Mucosa of stomach (tissue), 1 donor: ENCODE data around the gene ATP6V1C2.

Source experiments
- H3K27me3 ChIP-seq: one replicate; pipeline ENCODE4 v1.7.0; 2013; ENCODE audit warnings: mild to moderate bottlenecking, low read length; ENCODE audit not compliant: control insufficient read depth, insufficient read depth
- H3K36me3 ChIP-seq: one replicate; pipeline ENCODE4 v1.7.0; 2013; ENCODE audit warnings: low read length; ENCODE audit not compliant: control insufficient read depth, insufficient read depth
- H3K4me1 ChIP-seq: one replicate; pipeline ENCODE4 v1.7.0; 2013; ENCODE audit warnings: mild to moderate bottlenecking, low read length; ENCODE audit not compliant: control insufficient read depth, insufficient read depth
- H3K4me3 ChIP-seq: one replicate; pipeline ENCODE4 v1.7.0; 2013; ENCODE audit warnings: low read length
- H3K9ac ChIP-seq: one replicate; pipeline ENCODE4 v1.7.0; 2013; ENCODE audit warnings: mild to moderate bottlenecking, low read length, moderate library complexity
- H3K9me3 ChIP-seq: one replicate; pipeline ENCODE4 v1.7.0; 2013; ENCODE audit warnings: mild to moderate bottlenecking, low read length, moderate library complexity; ENCODE audit not compliant: control insufficient read depth
- donor health status: Pancreatic carcinoma.

The ATP6V1C2 gene

DNA sequence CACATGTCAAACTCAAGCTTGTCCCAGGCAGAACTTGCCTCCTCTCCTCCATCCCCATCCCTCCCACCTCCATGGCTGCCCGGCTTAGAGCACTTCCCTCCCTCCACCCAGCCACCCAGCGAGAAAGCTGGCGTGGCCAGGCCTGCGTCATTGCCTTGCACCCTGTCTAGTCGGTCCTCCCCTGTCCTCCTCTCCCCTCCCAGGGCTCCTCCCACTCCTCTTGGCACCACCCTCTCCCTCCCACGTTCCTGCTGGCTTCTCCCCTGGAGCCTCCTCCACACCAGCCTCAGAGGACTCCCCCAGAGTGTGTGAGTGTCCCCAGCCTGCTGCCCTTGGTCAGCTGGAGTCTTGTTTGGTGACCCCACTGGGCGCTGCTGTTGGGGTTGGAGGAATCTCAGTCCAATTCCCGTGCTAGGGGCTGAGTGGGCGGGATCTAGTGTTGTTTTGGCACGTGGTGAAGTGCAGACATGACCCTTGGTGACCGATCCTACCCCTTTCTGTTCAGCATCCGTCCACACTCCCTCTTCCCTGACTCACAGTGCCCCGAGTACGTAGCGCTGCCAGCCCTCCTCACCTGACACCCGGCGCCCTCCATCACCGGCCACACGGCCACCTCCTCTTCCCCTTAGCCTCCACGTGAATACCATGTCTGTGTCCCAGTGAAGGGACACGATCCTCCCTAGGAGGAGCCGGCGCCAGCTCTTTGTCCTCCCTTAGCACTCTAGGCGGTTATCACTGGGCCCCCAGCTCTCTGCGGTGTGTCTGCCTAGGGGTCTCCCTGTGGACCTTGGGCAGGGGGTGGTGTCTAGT lies 41.4 kb downstream of the ATP6V1C2 start:
- H3K9ac ChIP-seq = no peak overlapping the region
- H3K4me1 ChIP-seq = no peaks in the 10 kb centered on the region
- H3K36me3 ChIP-seq = no peaks in the 10 kb centered on the region
- H3K27me3 ChIP-seq = peaks cover 4% of the 10 kb centered on the region
- H3K4me3 ChIP-seq = no peak overlapping the region
- H3K9me3 ChIP-seq = no peaks in the 10 kb centered on the region

GRCh38 chr2:10763461-10763800 lies 42.0 kb downstream of the ATP6V1C2 start:
- H3K4me1 ChIP-seq = no peaks in the 10 kb centered on the region
- no peaks in the 10 kb centered on the region for H3K36me3 ChIP-seq
- no peak overlapping the region for H3K9ac ChIP-seq
- H3K27me3 ChIP-seq = peaks cover 4% of the 10 kb centered on the region
- no peak overlapping the region for H3K4me3 ChIP-seq
- no peaks in the 10 kb centered on the region for H3K9me3 ChIP-seq

DNA sequence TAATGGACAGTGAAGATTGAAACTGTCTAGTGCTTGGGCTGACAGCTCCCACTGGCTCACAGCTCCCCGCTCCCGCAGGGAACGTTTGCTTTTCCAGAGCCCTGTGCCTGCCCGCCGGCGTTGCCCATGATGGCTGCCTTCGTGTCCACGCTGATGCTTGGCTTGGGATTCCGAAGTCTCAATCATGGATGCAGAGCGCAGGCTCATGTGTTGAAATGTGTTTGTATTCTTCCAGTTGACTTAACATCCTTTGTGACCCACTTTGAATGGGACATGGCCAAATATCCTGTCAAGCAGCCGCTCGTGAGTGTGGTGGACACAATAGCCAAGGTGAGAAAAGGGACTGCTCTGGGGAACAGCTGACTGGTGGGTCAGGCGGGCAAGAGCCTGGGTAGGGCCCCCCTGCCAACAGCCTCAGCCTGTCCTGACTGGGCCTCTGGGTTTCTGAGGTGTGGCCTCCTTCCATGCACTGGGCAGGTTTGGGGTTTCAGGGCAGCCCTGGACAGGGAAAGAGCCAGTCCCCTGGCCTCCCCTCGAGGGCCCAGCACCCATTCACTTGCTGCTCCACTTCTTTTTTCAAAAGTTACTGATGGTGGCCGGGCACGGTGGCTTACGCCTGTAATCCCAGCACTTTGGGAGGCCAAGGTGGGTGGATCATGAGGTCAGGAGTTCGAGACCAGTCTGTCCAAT lies 42.8 kb downstream of the ATP6V1C2 start:
- H3K4me1 ChIP-seq = no peaks in the 10 kb centered on the region
- H3K9me3 ChIP-seq = no peaks in the 10 kb centered on the region
- no peak overlapping the region for H3K9ac ChIP-seq
- H3K27me3 ChIP-seq = peaks cover 4% of the 10 kb centered on the region
- no peaks in the 10 kb centered on the region for H3K36me3 ChIP-seq
- no peak overlapping the region for H3K4me3 ChIP-seq

DNA sequence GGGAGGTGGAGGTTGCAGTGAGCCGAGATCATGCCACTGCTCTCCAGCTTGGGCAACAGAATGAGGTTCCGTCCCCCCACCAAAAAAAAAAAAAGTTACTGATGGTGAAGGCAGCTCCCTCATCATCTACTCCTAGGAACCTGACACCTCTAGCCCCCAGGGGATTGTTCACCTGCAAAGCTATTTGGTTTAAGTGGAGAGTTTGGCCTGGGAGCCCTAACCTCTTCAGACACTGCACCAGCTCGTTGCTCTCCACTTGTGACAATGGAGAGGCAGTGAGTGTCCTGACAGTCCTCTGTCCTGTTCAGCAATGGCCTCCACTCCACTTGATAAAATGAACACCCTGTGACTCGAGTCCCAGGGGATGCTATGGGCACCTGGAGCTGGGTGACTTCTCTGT lies 43.5 kb downstream of the ATP6V1C2 start:
- Histone ChIP-seq H3K9ac (no peak overlapping the region), H3K4me1 (no peaks in the 10 kb centered on the region)

GRCh38 chr2:10765461-10765860 lies 44.0 kb downstream of the ATP6V1C2 start:
- peaks cover 4% of the 10 kb centered on the region for H3K27me3 ChIP-seq
- no peaks in the 10 kb centered on the region for H3K9me3 ChIP-seq
- H3K4me3 ChIP-seq = no peak overlapping the region
- no peaks in the 10 kb centered on the region for H3K36me3 ChIP-seq
- H3K9ac ChIP-seq = no peak overlapping the region
- H3K4me1 ChIP-seq = no peaks in the 10 kb centered on the region

More for the DNA sequence above, 43.5 kb downstream of the ATP6V1C2 start:
- Histone ChIP-seq H3K9me3 (no peaks in the 10 kb centered on the region), H3K36me3 (no peaks in the 10 kb centered on the region), H3K27me3 (peaks cover 4% of the 10 kb centered on the region), H3K4me3 (no peak overlapping the region)

GRCh38 chr2:10765914-10766313 lies 44.5 kb downstream of the ATP6V1C2 start:
- Histone ChIP-seq H3K4me1 (no peaks in the 10 kb centered on the region), H3K27me3 (peaks cover 4% of the 10 kb centered on the region)

DNA sequence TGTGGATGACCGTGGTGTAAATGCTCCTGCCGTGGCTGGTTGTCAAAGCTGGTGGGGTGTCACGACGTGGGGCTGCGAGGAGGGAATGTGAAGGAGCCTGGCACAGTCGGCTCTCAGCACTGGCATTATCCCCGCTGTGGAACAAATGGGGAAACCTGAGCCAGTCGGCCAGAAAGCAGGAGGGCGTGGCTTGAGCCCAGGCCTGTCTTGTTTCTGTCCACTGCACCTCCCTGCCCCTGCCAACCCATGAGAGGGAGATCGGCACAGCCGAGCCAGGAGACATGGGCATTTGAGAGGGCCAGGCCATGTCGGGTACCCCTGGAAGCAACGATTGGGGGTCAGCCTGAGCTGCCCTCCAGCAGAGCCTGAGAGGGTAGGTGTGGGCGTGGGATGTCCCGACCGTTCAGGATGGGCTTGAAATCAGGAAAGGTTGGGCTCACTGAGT lies 46.7 kb downstream of the ATP6V1C2 start:
- Histone ChIP-seq H3K9ac (no peak overlapping the region), H3K4me1 (no peaks in the 10 kb centered on the region), H3K4me3 (no peak overlapping the region), H3K9me3 (no peaks in the 10 kb centered on the region), H3K36me3 (no peaks in the 10 kb centered on the region), H3K27me3 (peaks cover 3% of the 10 kb centered on the region)

More at GRCh38 chr2:10765914-10766313, 44.5 kb downstream of the ATP6V1C2 start:
- Histone ChIP-seq H3K4me3 (no peak overlapping the region), H3K9ac (no peak overlapping the region), H3K36me3 (no peaks in the 10 kb centered on the region), H3K9me3 (no peaks in the 10 kb centered on the region)

DNA sequence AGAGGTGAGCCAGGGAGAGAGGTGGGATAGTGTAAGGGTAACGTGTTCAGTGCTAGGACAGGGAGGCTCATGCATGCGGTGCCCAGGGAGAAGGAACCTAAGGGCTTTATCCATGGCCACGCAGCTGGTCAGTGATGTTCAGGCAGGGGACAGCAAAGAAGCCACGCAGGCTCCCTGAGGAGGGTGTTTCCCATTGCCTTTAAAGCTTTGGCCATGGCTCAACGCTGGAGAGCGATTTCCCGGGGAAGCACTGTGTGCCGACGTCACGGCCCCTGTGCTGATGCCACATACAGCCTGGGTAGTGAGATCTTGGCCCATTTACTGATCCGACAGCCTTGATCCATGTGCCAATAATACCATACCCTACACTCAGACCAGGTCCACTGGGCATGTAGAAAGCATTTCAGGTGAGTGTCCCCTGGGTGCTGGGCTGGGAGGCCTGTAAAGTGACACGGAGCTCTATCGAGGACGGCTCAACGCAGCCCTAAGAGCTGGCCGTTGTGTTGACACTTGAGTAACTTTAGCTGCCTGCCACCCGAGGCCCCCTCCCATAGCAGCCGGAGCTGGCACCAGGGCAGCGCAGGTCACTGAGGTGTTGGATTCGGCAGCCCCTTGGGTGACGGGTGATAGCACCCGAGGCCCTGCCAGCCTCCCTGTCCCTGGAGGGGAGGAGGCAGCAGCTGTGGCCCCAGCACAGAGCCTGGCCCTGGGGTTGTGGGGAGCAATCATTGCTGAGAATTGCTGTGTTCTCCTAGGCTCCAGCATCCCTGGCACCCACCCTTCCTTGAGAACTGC lies 49.7 kb downstream of the ATP6V1C2 start:
- peaks cover 8% of the 10 kb centered on the region for H3K4me1 ChIP-seq
- H3K4me3 ChIP-seq = no peak overlapping the region
- H3K27me3 ChIP-seq = no peaks in the 10 kb centered on the region
- H3K36me3 ChIP-seq = no peaks in the 10 kb centered on the region
- no peaks in the 10 kb centered on the region for H3K9me3 ChIP-seq
- H3K9ac ChIP-seq = no peak overlapping the region

DNA sequence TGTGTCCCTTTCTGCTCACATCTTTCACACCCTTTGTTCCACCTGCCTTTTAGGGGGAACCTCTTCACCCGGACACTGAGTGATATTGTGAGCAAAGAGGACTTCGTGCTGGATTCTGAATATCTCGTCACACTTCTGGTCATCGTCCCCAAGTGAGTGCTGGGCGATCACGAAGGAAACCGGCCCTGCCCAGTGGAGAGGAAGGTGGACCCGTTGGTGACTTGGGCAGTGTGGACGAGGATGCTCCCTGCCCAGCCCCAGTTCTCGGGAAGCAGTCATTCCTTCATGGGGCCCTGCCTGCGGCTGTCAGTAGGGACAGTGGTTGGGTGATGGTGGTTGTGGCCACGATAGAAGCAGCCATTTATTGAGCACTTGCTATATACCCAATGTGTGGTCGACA lies 50.4 kb downstream of the ATP6V1C2 start:
- no peak overlapping the region for H3K9ac ChIP-seq
- H3K9me3 ChIP-seq = no peaks in the 10 kb centered on the region
- H3K27me3 ChIP-seq = no peaks in the 10 kb centered on the region
- H3K36me3 ChIP-seq = no peaks in the 10 kb centered on the region
- H3K4me1 ChIP-seq = peaks cover 8% of the 10 kb centered on the region
- no peak overlapping the region for H3K4me3 ChIP-seq

DNA sequence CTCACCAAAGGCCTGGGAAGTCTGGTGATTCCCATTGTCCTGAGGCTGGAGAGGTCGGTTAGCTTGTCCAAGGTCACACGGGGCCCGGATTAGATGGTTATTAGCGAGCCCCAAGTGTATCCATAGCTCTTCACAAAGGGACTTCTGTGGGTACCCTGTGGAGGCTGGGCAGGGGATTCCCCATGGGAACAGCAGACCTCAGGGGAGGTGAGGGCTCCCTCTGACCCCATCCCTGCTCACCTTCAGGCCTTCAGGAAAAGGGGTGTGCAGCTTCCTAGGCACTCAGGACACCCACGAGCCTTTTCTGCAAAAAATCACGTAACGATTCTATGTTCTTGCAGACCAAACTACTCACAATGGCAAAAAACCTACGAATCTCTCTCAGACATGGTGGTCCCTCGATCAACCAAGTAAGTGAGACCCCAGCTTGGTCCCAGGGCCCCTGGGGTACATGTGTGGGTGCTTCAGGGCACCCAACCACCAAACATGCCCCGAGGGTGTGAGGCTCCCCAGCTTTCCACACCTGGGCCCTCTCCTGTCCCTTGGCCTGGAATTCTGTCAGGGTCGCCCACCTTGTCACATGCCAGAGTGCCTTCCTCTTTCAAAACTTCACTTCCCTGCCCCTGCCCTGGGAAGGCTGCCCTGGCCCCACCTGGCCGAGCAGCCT lies 50.9 kb downstream of the ATP6V1C2 start:
- Histone ChIP-seq H3K9ac (no peak overlapping the region), H3K4me3 (no peak overlapping the region), H3K27me3 (no peaks in the 10 kb centered on the region), H3K36me3 (no peaks in the 10 kb centered on the region), H3K4me1 (peaks cover 8% of the 10 kb centered on the region), H3K9me3 (no peaks in the 10 kb centered on the region)

GRCh38 chr2:10772868-10773215 lies 51.4 kb downstream of the ATP6V1C2 start:
- Histone ChIP-seq H3K9me3 (no peaks in the 10 kb centered on the region), H3K36me3 (no peaks in the 10 kb centered on the region), H3K4me1 (peaks cover 8% of the 10 kb centered on the region), H3K9ac (no peak overlapping the region), H3K4me3 (no peak overlapping the region), H3K27me3 (no peaks in the 10 kb centered on the region)
